ENCODE results near the gene TMEM131.

DNA sequence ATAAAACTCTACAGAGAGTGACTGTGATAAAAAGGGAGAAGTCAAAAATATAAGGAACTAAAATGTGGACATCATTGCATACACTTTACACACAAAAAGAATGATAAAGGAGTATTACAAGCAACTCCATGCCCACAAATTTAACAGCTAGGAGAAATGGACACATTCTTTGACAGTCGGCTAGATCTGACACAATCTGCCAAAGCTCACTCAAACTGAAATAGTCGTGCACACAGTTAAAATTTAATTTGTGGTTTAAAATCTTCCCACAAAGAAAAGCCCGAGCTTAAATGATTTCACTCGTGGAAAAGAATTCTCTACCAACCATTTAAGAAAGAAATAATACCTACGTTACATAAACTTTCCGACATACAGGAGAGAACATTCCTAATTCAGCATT lies 149.9 kb downstream of the TMEM131 start:
- TF ChIP-seq CTCF (conservative IDR thresholded peaks at IDR 0.05) (no peak), ZFX (IDR thresholded peaks at IDR 0.05) (no peak)
